GM12801 (cell line): ENCODE data around the gene POC1A.

Experiments used
- TF ChIP-seq, protein P1 (sequence below): IDR thresholded peaks from one replicate; pipeline ENCODE4 v1.5.1; 2011; ENCODE audit warnings: control low read depth; ENCODE audit not compliant: insufficient read length; ENCODE audit errors: extremely low read depth

Gene POC1A

DNA sequence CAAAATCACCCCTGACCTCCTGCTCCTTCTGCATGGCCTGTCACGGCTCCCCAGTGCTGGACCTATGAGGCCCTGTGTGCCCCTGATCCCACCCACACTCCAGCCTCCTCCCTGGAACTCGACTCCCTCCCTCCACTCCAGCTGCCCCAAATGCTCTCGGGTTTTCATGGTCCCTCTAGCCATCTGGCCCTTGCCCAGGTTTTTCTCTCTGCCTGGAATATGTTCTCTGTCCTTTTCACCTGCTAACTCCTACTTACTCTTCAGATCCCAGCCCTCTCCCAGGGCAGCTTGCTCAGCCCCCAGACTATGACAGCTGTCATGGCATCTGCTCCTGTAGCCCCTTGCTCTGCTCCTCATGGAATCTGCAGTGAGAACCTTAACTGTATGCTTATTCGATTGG, 128.2 kb downstream of the POC1A start:
- TF ChIP-seq, protein P1, sequence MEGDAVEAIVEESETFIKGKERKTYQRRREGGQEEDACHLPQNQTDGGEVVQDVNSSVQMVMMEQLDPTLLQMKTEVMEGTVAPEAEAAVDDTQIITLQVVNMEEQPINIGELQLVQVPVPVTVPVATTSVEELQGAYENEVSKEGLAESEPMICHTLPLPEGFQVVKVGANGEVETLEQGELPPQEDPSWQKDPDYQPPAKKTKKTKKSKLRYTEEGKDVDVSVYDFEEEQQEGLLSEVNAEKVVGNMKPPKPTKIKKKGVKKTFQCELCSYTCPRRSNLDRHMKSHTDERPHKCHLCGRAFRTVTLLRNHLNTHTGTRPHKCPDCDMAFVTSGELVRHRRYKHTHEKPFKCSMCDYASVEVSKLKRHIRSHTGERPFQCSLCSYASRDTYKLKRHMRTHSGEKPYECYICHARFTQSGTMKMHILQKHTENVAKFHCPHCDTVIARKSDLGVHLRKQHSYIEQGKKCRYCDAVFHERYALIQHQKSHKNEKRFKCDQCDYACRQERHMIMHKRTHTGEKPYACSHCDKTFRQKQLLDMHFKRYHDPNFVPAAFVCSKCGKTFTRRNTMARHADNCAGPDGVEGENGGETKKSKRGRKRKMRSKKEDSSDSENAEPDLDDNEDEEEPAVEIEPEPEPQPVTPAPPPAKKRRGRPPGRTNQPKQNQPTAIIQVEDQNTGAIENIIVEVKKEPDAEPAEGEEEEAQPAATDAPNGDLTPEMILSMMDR, result no peak

DNA sequence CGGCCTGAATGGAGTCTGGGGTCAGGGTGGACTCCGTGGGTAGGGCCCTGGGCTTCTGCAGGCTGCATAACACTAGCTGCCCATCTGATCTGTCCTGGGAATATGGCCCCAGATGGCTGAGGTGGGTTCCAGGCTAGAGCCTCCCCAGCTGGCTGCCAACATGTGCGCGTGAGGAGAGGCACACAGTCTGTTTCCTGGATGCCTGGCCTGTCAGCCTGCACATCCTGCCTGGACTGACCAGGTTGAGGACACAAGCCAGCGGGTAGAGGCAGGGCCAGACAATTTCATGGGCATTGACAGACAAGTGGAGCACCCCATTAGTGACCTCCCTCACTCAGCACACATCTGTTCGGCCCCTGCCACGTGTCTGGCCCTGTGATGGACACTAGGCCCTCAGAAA, 128.8 kb downstream of the POC1A start:
- TF ChIP-seq, protein P1, result no peak
